DOHH2 (cell line): Measurements from ENCODE around the gene ZNF839.

Experiments used
- H3F3A ChIP-seq: fragments of 200-600 bp; sonication (generic), shearing (Covaris generic); 2 replicates; pipeline ENCODE4 v1.6.0; 2016; ENCODE audit warnings: antibody characterized with exemption, mild to moderate bottlenecking; ENCODE audit not compliant: control insufficient read depth, insufficient read depth
- H3K27ac ChIP-seq: fragments of 200-600 bp; sonication (generic); 2 replicates; pipeline ENCODE4 v1.5.1; 2014; ENCODE audit warnings: low read depth, mild to moderate bottlenecking, low read length, moderate library complexity
- H3K27me3 ChIP-seq: fragments of 200-600 bp; sonication (generic); 2 replicates; pipeline ENCODE4 v1.6.1; 2014; ENCODE audit warnings: mild to moderate bottlenecking, low read length, mixed read lengths; ENCODE audit not compliant: control insufficient read depth
- H3K36me3 ChIP-seq: fragments of 200-600 bp; sonication (generic); 2 replicates; pipeline ENCODE4 v1.6.1; 2014; ENCODE audit warnings: mild to moderate bottlenecking, low read length, moderate library complexity, mixed read lengths; ENCODE audit not compliant: control insufficient read depth
- H3K4me1 ChIP-seq: fragments of 200-600 bp; sonication (generic); 2 replicates; pipeline ENCODE4 v1.6.1; 2014; ENCODE audit warnings: mild to moderate bottlenecking, low read length, mixed read lengths; ENCODE audit not compliant: control insufficient read depth
- H3K4me2 ChIP-seq: fragments of 200-600 bp; sonication (generic); 2 replicates; pipeline ENCODE4 v1.6.0; 2014; ENCODE audit warnings: mild to moderate bottlenecking, low read length, moderate library complexity
- H3K4me3 ChIP-seq: fragments of 200-600 bp; sonication (generic); 2 replicates; pipeline ENCODE4 v1.5.1; 2014; ENCODE audit warnings: mild to moderate bottlenecking, low read length, mixed read lengths
- H3K79me2 ChIP-seq: fragments of 200-600 bp; sonication (generic); 2 replicates; pipeline ENCODE4 v1.6.1; 2014; ENCODE audit warnings: mild to moderate bottlenecking, low read length, mixed read lengths; ENCODE audit not compliant: control insufficient read depth
- H3K9me2 ChIP-seq: fragments of 200-600 bp; sonication (generic); replicated peaks from 2 replicates; pipeline ENCODE4 v1.6.1; 2014; ENCODE audit warnings: mild to moderate bottlenecking, low read length, mixed read lengths; ENCODE audit not compliant: control insufficient read depth
- H3K9me3 ChIP-seq: fragments of 200-600 bp; sonication (generic); 2 replicates; pipeline ENCODE4 v1.6.1; 2014; ENCODE audit warnings: antibody characterized with exemption, low read length, mixed read lengths; ENCODE audit not compliant: control insufficient read depth, insufficient read depth
- H4K20me1 ChIP-seq: fragments of 200-600 bp; sonication (generic); 2 replicates; pipeline ENCODE4 v1.6.0; 2014; ENCODE audit warnings: low read depth, mild to moderate bottlenecking, antibody characterized with exemption, low read length, moderate library complexity; ENCODE audit not compliant: control insufficient read depth, insufficient read depth
- CTCF ChIP-seq: fragments of 200-600 bp; sonication (generic); IDR thresholded peaks from one replicate; pipeline ENCODE4 v1.5.1; 2014; ENCODE audit warnings: antibody characterized with exemption, mild to moderate bottlenecking, low read depth, low read length; ENCODE audit not compliant: poor library complexity, severe bottlenecking
- EZH2phosphoT487 ChIP-seq: fragments of 200-600 bp; sonication (generic); IDR thresholded peaks from 2 replicates; pipeline ENCODE4 v1.6.1; 2017; ENCODE audit warnings: borderline replicate concordance, mild to moderate bottlenecking, antibody characterized with exemption, low read length, moderate library complexity, mixed read lengths

The ZNF839 gene

GRCh38 chr14:102318781-102319276, 717 bp upstream of the ZNF839 start:
- Histone ChIP-seq H3K4me1 (peaks cover 45% of the 10 kb centered on the region), H3K4me3 (peak overlapping the region; percentile 94), H3F3A (no peaks in the 10 kb centered on the region), H3K79me2 (peaks cover 22% of the 10 kb centered on the region), H4K20me1 (no peaks in the 10 kb centered on the region), H3K36me3 (peaks cover 16% of the 10 kb centered on the region), H3K27me3 (no peaks in the 10 kb centered on the region), H3K9me3 (no peaks in the 10 kb centered on the region), H3K9me2 (no peaks in the 10 kb centered on the region), H3K4me2 (peak overlapping the region; percentile 93), H3K27ac (peak overlapping the region; percentile 30)
- TF ChIP-seq EZH2phosphoT487 (no peak), CTCF (no peak)

GRCh38 chr14:102320033-102320660, 601 bp downstream of the ZNF839 start:
- peaks cover 16% of the 10 kb centered on the region for H3K36me3 ChIP-seq
- peak overlapping the region; percentile 98 for H3K4me2 ChIP-seq
- H3K4me1 ChIP-seq, result peaks cover 35% of the 10 kb centered on the region
- peak overlapping the region; percentile 94 for H3K4me3 ChIP-seq
- H3K9me3 ChIP-seq, result no peaks in the 10 kb centered on the region
- TF ChIP-seq EZH2phosphoT487 (no peak), CTCF (no peak)
- H3K79me2 ChIP-seq, result peaks cover 22% of the 10 kb centered on the region
- H3K9me2 ChIP-seq, result no peaks in the 10 kb centered on the region
- H4K20me1 ChIP-seq, result no peaks in the 10 kb centered on the region
- H3K27me3 ChIP-seq, result no peaks in the 10 kb centered on the region
- H3F3A ChIP-seq, result no peaks in the 10 kb centered on the region
- H3K27ac ChIP-seq, result no peak overlapping the region; the same call in 1 of the 2 replicates

- Histone ChIP-seq H3K4me3 (peak overlapping the region; percentile 94), H4K20me1 (no peaks in the 10 kb centered on the region), H3K9me3 (no peaks in the 10 kb centered on the region), H3K4me1 (peaks cover 33% of the 10 kb centered on the region), H3F3A (no peaks in the 10 kb centered on the region), H3K27ac (no peak overlapping the region), H3K27me3 (no peaks in the 10 kb centered on the region), H3K9me2 (no peaks in the 10 kb centered on the region), H3K36me3 (peaks cover 16% of the 10 kb centered on the region), H3K79me2 (peaks cover 22% of the 10 kb centered on the region), H3K4me2 (peak overlapping the region; percentile 98)
- TF ChIP-seq EZH2phosphoT487 (no peak), CTCF (no peak)
Measured at GRCh38 chr14:102320671-102321455, 1.3 kb downstream of the ZNF839 start.
